Effector memory CD4-positive, alpha-beta T cell (primary cell): ENCODE data around the gene SMYD3.

Source experiments
- DNase-seq, 3 donors: peaks; one replicate each; pipeline ENCODE4 v3.0.0-alpha.2; 2020
- H3K27ac ChIP-seq: 2 replicates; pipeline ENCODE4 v1.7.0; 2013; ENCODE audit warnings: mild to moderate bottlenecking, low read length, moderate library complexity; ENCODE audit not compliant: insufficient read depth, poor library complexity, severe bottlenecking
- H3K27me3 ChIP-seq: replicated peaks from 2 replicates; pipeline ENCODE4 v1.7.0; 2013; ENCODE audit warnings: mild to moderate bottlenecking, low read length; ENCODE audit not compliant: insufficient read depth, control insufficient read depth, poor library complexity, severe bottlenecking
- H3K36me3 ChIP-seq: 2 replicates; pipeline ENCODE4 v1.7.0; 2013; ENCODE audit warnings: mild to moderate bottlenecking, low read length, moderate library complexity; ENCODE audit not compliant: control insufficient read depth, insufficient read depth
- H3K4me1 ChIP-seq: 2 replicates; pipeline ENCODE4 v1.7.0; 2013; ENCODE audit warnings: low read length, mild to moderate bottlenecking; ENCODE audit not compliant: control insufficient read depth, insufficient read depth, poor library complexity, severe bottlenecking
- H3K4me3 ChIP-seq: 2 replicates; pipeline ENCODE4 v1.7.0; 2013; ENCODE audit warnings: low read length, low read depth, mild to moderate bottlenecking; ENCODE audit not compliant: insufficient read depth, poor library complexity, severe bottlenecking
- H3K9me3 ChIP-seq: 2 replicates; pipeline ENCODE4 v1.7.0; 2013; ENCODE audit warnings: mild to moderate bottlenecking, low read length, moderate library complexity; ENCODE audit not compliant: control insufficient read depth

The SMYD3 gene

DNA sequence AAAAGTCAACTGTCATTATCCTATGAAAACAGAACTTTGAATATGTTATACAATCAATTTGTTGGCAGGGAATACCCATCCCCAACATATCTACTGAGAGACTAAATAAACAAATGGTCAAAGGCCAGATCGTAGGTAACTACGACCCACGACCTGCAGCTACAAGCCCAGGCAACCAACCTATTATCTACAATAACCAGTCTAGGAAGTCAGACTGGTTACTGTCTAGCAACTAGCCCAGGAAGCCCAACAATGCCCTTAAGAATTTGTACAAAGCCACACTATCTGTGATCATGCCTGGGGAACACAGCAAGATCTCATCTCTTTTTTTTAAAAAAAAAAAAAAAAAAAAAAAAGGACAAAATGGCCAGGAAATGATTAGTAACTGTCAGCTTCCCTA, 58.7 kb downstream of the SMYD3 start:
- H3K36me3 ChIP-seq: no peaks in the 10 kb centered on the region
- no peak overlapping the region for H3K27ac ChIP-seq
- no peaks in the 10 kb centered on the region for H3K4me1 ChIP-seq
- no peak overlapping the region for H3K4me3 ChIP-seq
- DNase-seq: no peak
- no peaks in the 10 kb centered on the region for H3K9me3 ChIP-seq
- H3K27me3 ChIP-seq: no peaks in the 10 kb centered on the region

DNA sequence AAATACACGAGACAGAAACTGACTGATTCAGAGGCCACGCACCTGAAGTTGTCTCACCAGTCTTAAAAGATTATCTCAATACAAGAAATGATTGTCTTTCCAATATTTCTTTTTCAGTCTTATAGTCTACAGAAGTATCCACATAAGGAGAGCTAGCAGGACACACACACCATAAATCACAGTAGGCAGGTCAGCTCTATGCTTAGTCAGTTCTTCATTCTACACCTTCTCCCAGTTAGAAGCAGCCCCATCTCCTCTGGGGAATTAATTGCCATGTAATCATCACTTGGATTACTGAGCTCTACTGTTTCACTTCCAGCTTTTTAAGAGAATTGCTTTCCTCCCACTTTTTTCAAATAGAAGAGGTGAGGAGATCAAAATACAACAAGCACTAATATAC, 59.6 kb downstream of the SMYD3 start:
- no peak for DNase-seq
- Histone ChIP-seq H3K4me3 (no peak overlapping the region), H3K4me1 (no peaks in the 10 kb centered on the region), H3K9me3 (no peaks in the 10 kb centered on the region), H3K27me3 (no peaks in the 10 kb centered on the region), H3K36me3 (no peaks in the 10 kb centered on the region), H3K27ac (no peak overlapping the region)

DNA sequence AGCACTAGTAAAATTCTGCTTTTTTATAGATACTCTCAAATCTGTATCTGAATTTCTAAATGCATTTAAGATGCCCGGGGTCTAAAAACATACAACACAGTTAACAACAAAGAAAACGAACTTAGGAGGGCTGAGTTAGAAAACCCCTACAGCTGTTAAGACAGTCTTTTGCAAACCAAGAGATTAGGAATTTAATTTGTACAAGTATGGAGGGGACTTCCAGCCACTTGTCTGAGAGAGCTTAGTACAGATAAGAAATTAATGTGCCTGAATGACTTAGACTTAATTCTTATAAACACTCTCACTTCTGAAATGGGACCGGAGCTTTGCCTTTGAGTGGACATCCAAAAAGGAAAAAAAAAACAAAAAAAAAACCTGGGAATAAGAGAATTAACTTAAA, 61.6 kb downstream of the SMYD3 start:
- DNase-seq: no peak
- Histone ChIP-seq H3K9me3 (no peaks in the 10 kb centered on the region), H3K4me3 (no peak overlapping the region), H3K4me1 (no peaks in the 10 kb centered on the region), H3K27me3 (no peaks in the 10 kb centered on the region), H3K36me3 (no peaks in the 10 kb centered on the region), H3K27ac (no peak overlapping the region)

DNA sequence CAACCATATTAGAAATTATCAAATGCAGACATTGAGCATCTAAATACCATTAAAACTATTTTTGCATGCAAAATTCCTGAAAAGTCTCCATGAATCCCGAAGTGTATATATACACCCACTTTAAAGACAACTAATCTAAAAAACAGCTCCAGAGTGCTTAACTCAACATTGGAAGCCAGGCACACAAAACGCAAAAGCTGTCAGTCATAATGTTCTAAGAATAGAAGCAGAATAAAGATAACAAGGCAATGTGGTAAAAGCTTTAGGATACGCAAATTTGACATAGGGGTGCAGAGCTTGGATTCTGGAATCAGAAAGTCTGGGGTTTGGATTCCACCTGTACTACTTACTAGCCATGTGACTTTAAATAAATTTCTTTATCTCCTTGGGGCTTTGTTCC, 62.5 kb downstream of the SMYD3 start:
- Histone ChIP-seq H3K36me3 (no peaks in the 10 kb centered on the region), H3K4me3 (no peak overlapping the region), H3K27me3 (no peaks in the 10 kb centered on the region), H3K9me3 (no peaks in the 10 kb centered on the region), H3K27ac (no peak overlapping the region), H3K4me1 (no peaks in the 10 kb centered on the region)
- no peak for DNase-seq

DNA sequence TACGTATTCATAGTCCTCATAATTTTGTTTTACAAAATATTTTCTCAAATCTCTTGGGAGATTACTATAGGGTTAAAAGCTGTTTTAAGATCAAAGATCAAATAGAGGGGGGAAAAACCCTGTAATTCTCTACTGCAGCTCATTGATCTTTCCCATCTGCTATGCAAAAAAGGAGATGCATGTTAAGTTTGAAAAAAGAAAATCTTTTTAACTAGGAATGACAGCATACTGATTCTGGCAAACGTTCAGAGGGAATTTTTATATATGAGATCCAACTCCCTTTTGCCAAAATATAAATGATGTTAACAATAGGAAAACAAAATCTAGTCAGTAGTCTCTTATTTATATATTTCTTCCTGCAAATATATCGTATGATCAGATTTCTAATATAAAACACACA, 69.1 kb downstream of the SMYD3 start:
- no peaks in the 10 kb centered on the region for H3K9me3 ChIP-seq
- H3K27ac ChIP-seq: no peak overlapping the region
- no peaks in the 10 kb centered on the region for H3K4me1 ChIP-seq
- H3K4me3 ChIP-seq: no peak overlapping the region
- no peaks in the 10 kb centered on the region for H3K36me3 ChIP-seq
- H3K27me3 ChIP-seq: no peaks in the 10 kb centered on the region
- DNase-seq: no peak

DNA sequence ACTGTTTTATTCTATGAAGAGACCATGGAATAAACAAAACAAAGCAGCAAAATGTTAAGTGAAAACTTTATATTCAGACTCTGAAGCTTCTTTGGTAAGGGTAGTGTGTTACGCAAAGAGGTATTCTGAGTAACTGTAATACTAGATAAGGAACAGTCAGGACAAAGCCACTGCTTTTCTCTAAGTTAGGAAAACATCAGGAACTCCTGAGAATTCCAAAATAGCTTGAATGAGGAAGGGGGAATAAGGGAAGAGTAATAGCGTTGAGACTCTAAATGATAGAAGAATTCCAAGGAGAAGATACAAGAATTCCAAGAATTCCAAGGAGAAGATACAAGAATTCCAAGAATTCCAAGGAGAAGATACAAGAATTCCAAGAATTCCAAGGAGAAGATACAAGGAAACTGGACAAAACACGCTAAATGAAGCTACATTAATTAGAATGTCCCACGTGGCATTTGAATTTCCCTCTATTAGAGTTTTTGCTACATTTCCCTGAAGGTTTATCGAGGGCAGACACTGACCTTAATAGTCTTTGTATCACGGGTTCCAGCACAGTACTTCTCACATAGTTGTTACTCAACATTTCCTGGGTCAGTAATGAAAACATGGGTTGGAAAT, 71.5 kb downstream of the SMYD3 start:
- Histone ChIP-seq H3K27me3 (no peaks in the 10 kb centered on the region), H3K4me1 (no peaks in the 10 kb centered on the region), H3K9me3 (no peaks in the 10 kb centered on the region), H3K4me3 (no peak overlapping the region), H3K27ac (no peak overlapping the region), H3K36me3 (no peaks in the 10 kb centered on the region)
- no peak for DNase-seq

DNA sequence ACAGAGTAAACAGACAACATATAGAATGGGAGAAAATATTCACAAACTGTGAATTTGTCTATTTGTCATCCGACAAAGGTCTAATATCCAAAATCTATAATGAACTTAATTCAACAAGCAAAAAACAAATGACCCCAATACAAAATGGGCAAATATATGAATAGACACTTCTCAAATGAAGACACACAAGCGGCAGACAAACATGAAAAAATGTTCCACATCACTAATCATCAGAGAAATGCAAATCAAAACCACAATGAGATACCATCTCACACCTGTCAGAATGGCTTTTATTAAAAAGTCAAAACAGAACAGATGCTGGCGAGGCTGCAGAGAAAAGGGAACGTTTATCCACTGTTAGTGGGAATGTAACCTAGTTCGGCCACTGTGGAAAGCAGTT, 72.7 kb downstream of the SMYD3 start:
- Histone ChIP-seq H3K9me3 (no peaks in the 10 kb centered on the region), H3K4me3 (no peak overlapping the region), H3K36me3 (no peaks in the 10 kb centered on the region), H3K27ac (no peak overlapping the region), H3K27me3 (no peaks in the 10 kb centered on the region), H3K4me1 (no peaks in the 10 kb centered on the region)
- no peak for DNase-seq

DNA sequence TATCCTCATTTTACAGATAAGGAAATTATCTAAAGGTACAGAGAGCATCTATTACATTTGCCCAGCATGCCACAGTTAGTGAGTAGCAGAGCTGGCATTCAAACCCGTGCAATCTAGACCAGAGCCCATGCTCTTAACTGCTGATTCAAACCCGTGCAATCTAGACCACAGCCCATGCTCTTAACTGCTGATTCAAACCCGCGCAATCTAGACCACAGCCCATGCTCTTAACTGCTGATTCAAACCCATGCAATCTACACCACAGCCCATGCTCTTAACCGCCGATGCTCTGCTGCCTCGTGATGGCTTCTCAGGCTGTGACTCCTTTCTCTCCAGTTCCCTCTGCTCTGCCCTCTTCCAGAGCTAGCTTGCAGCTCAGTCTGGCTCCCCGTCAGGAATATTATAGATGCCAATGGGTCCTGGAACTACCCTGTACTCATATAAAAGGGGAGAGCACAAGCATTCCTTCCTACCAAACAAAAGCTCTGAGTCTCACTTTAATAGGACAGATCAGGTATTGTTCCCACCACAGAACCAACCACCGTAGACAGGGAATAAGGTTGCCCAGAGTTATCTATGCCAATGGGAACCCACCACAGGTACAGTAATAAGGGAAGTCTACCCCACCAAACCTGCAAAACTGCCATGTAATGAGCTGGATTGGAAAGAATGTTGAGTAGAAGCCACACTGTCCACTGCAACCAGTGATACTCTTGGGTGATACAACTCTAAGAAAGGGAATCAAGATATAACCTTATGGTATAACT, 78.4 kb downstream of the SMYD3 start:
- H3K36me3 ChIP-seq: no peaks in the 10 kb centered on the region
- H3K27ac ChIP-seq: no peak overlapping the region
- H3K4me3 ChIP-seq: no peak overlapping the region
- no peaks in the 10 kb centered on the region for H3K27me3 ChIP-seq
- H3K4me1 ChIP-seq: no peaks in the 10 kb centered on the region
- H3K9me3 ChIP-seq: no peaks in the 10 kb centered on the region
- DNase-seq: no peak

DNA sequence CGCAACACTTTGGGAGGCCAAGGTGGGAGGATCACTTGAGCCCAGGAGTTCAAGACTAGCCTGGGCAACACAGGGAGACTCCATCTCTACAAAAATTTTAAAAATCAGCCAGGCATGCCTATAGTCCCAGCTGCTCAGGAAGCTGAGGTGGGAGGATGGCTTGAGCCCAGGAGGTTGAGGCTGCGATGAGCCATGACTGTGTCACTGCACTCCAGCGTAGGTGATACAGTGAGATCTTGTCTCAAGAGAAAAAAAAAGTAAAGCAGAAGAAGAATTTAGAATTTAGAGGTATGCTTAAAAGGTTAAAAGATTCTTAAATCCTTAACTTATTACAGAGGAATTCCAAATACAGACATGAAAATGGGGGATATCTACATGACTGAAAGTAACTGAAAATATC, 79.5 kb downstream of the SMYD3 start:
- H3K36me3 ChIP-seq: no peaks in the 10 kb centered on the region
- no peaks in the 10 kb centered on the region for H3K27me3 ChIP-seq
- H3K4me1 ChIP-seq: no peaks in the 10 kb centered on the region
- no peak for DNase-seq
- H3K4me3 ChIP-seq: no peak overlapping the region
- no peak overlapping the region for H3K27ac ChIP-seq
- H3K9me3 ChIP-seq: no peaks in the 10 kb centered on the region

DNA sequence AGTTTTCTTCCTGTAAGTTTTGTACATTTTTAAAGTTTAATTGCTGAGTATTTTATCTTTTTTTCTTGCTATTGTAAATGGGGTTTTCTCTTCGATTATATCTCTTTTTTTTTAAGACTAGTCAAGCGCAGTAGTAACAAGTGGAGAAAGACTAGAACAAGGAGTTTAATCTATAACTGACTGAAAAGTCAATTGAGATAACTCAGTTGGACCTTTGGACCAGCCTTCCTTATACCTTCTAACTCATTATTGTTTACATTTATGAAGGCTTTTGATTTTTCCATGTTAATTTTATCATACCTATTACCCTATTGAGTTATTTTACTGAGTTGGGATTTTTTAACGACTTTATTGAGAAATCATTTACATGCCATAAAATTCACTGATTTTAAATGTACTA, 81.2 kb downstream of the SMYD3 start:
- Histone ChIP-seq H3K4me3 (no peak overlapping the region), H3K36me3 (no peaks in the 10 kb centered on the region), H3K4me1 (no peaks in the 10 kb centered on the region), H3K9me3 (no peaks in the 10 kb centered on the region), H3K27ac (no peak overlapping the region), H3K27me3 (no peaks in the 10 kb centered on the region)
- no peak for DNase-seq
